ENCODE data around the gene SCGB1A1. TPM values are rescaled to one million over a fixed set of nuclear protein-coding genes. Genes with fewer than 3 reads are reported as not detected.

SCGB1A1 gene
- total and polyA plus RNA-seq, 7 donors, result 0.35 TPM; not detected in 6

GRCh38 chr11:62421996-62422395 lies 3.2 kb downstream of the SCGB1A1 start:
- intact Hi-C loops (cut with DNase I), result loop anchor here (1.0 to 5.0 kb wide), 2 partner anchors 120 to 138 kb away; no protein-coding TSS in a partner anchor
- TF ChIP-seq CTCF (IDR thresholded peaks at IDR 0.05), result no peak
- H3K4me1 ChIP-seq, result no peaks in the 10 kb centered on the region
- ATAC-seq (no peak), DNase-seq (peak in 1 of 2 donors; percentile 49)
- no peaks in the 10 kb centered on the region for H3K36me3 ChIP-seq (ENCODE audit: insufficient read depth in 1 of 2, low read depth in 1 of 2)
- H3K4me3 ChIP-seq, result no peak overlapping the region
- H3K27ac ChIP-seq, result no peak overlapping the region
- WGBS, 3 donors, result 35 to 53% (median 52%) methylated on average over 7 of the region's 7 CpGs
- no peaks in the 10 kb centered on the region for H3K27me3 ChIP-seq (ENCODE audit: insufficient read depth in 3 of 3, low read length in 2 of 3)
- H3K9me3 ChIP-seq, result no peaks in the 10 kb centered on the region

- DNase-seq (peak in 1 of 2 donors; percentile 20), ATAC-seq (no peak)
- H3K9me3 ChIP-seq, result no peaks in the 10 kb centered on the region
- no peak overlapping the region for H3K27ac ChIP-seq
- H3K4me3 ChIP-seq, result no peak overlapping the region
- WGBS, 3 donors, result 80 to 84% (median 83%) methylated on average over 4 of the region's 4 CpGs
- H3K4me1 ChIP-seq, result no peaks in the 10 kb centered on the region
- TF ChIP-seq CTCF (IDR thresholded peaks at IDR 0.05), result no peak
- H3K36me3 ChIP-seq (ENCODE audit: insufficient read depth in 1 of 2, low read depth in 1 of 2), result no peaks in the 10 kb centered on the region
- intact Hi-C loops (cut with DNase I), result loop anchor here in 1 of 2 donors (5.0 kb wide), 1 partner anchor 119 kb away; no protein-coding TSS in a partner anchor
- H3K27me3 ChIP-seq (ENCODE audit: insufficient read depth in 3 of 3, low read length in 2 of 3), result no peaks in the 10 kb centered on the region
These were observed 4.2 kb downstream of the SCGB1A1 start for GRCh38 chr11:62423012-62423411.

- Histone ChIP-seq H3K4me3 (no peak overlapping the region), H3K27ac (no peak overlapping the region), H3K27me3 (ENCODE audit: insufficient read depth in 3 of 3, low read length in 2 of 3) (no peaks in the 10 kb centered on the region), H3K4me1 (no peaks in the 10 kb centered on the region), H3K36me3 (ENCODE audit: insufficient read depth in 1 of 2, low read depth in 1 of 2) (no peaks in the 10 kb centered on the region), H3K9me3 (no peaks in the 10 kb centered on the region)
- TF ChIP-seq CTCF (IDR thresholded peaks at IDR 0.05), result no peak
- intact Hi-C loops (cut with DNase I), result no loop called here
- DNase-seq (no peak), ATAC-seq (no peak)
- WGBS, 3 donors, result 64 to 67% (median 65%) methylated on average over 6 of the region's 6 CpGs
These were observed 8.9 kb downstream of the SCGB1A1 start for GRCh38 chr11:62427630-62428233.

GRCh38 chr11:62428871-62429560 lies 10.2 kb downstream of the SCGB1A1 start:
- ATAC-seq, result no peak

More at GRCh38 chr11:62428871-62429560, 10.2 kb downstream of the SCGB1A1 start:
- H3K36me3 ChIP-seq (ENCODE audit: insufficient read depth in 1 of 2, low read depth in 1 of 2), result no peaks in the 10 kb centered on the region
- H3K27me3 ChIP-seq (ENCODE audit: insufficient read depth in 3 of 3, low read length in 2 of 3), result no peaks in the 10 kb centered on the region
- 76 to 82% (median 76%) methylated on average over 8 of the region's 8 CpGs for WGBS, 3 donors
- H3K4me3 ChIP-seq, result no peak overlapping the region
- H3K9me3 ChIP-seq, result no peaks in the 10 kb centered on the region
- H3K27ac ChIP-seq, result no peak overlapping the region
- no peak for DNase-seq
- H3K4me1 ChIP-seq, result no peaks in the 10 kb centered on the region
- TF ChIP-seq CTCF (IDR thresholded peaks at IDR 0.05), result no peak
- intact Hi-C loops (cut with DNase I), result no loop called here

All from psoas muscle (tissue), 8 donors.